Thyroid gland (tissue), 4 donors: ENCODE measurements around the gene CMTM8. TPM values are rescaled to one million over a fixed set of nuclear protein-coding genes. Genes with fewer than 3 reads are reported as not detected.

Experiments used
- DNase-seq, 2 donors: peaks; one replicate each; pipeline ENCODE4 v3.0.0-alpha.2; 2019
- H3K27ac ChIP-seq, 3 donors: fragments of 200-600 bp; sonication (generic); 1 replicate in 2 of 3; 2 replicates in 1 of 3; pipeline ENCODE4 v1.5.1; 2016 to 2019; ENCODE audit warnings: mild to moderate bottlenecking in 1 of 3, moderate library complexity in 1 of 3
- H3K27me3 ChIP-seq: fragments of 200-600 bp; sonication (generic); one replicate; pipeline ENCODE4 v1.5.1; 2019
- H3K36me3 ChIP-seq, 2 donors: fragments of 200-600 bp; sonication (generic); one replicate each; pipeline ENCODE4 v1.5.1; 2016 to 2019
- H3K4me1 ChIP-seq, 2 donors: fragments of 200-600 bp; sonication (generic); one replicate each; pipeline ENCODE4 v1.5.1; 2017 to 2019
- H3K4me3 ChIP-seq, 3 donors: fragments of 200-600 bp; sonication (generic); replicated peaks in 1 of 3; 1 replicate in 2 of 3; 2 replicates in 1 of 3; pipeline ENCODE4 v1.5.1; 2016; ENCODE audit warnings: mild to moderate bottlenecking in 1 of 3
- H3K9me3 ChIP-seq: fragments of 200-600 bp; sonication (generic); one replicate; pipeline ENCODE4 v1.5.1; 2017
- POLR2A ChIP-seq, 2 donors: fragments of 450-650 bp; IDR thresholded peaks; one replicate each; pipeline ENCODE4 v1.6.1; 2017; ENCODE audit warnings: antibody characterized with exemption in 2 of 2, mild to moderate bottlenecking in 2 of 2, moderate library complexity in 1 of 2
- WGBS, 2 donors: methylation state at CpG; one replicate each; pipeline ENCODE4 v1.1.5; 2017; 5-methylcytosine and 5-hydroxymethylcytosine counted together
- intact Hi-C: fragments of 100-400 bp; cut with DNase I; formaldehyde crosslinking; loops from one replicate; pipeline ENCODE4 v1.15.1; 2023
- total RNA-seq, 4 donors: library from RNA; depleted of rRNA; stranded (reverse); fragments of >200 nt; gene quantifications; one replicate each; pipeline ENCODE4 v1.2.3, GENCODE V29; 2016
- TF ChIP-seq, protein P1 (sequence below), 6 experiments: fragments of 200-600 bp in 3 of 6; fragments of 450-650 bp in 3 of 6; sonication (generic) in 3 of 6; IDR thresholded peaks; one replicate each; pipeline ENCODE4 v1.5.1; 2016 to 2019; ENCODE audit warnings: antibody characterized with exemption in 6 of 6, mild to moderate bottlenecking in 2 of 6, inconsistent platforms in 1 of 6, moderate library complexity in 1 of 6

CMTM8 gene
- total RNA-seq, 4 donors from 2014 or later: 6.6 to 17.3 (median 11.0) TPM

DNA sequence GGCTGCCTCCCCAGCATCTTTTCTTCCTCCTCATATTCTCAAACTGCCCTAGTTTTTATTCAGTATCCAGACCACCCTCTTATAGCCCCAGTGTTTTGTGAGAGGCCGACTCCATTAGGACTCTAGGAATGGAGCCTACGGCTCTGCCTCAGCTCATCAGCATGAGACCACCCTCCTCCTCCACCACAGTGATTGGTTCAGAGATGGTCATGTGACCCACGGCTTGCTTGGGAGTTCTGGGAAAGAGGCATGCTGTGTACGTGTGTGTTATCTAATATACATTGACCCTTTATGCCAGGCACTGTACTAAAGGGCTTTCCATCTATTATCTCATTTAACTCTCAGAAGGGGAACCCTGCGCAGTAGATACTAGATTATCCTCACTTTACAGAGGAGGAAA, 135.4 kb downstream of the CMTM8 start:
- no peak for DNase-seq
- TF ChIP-seq, protein P1, sequence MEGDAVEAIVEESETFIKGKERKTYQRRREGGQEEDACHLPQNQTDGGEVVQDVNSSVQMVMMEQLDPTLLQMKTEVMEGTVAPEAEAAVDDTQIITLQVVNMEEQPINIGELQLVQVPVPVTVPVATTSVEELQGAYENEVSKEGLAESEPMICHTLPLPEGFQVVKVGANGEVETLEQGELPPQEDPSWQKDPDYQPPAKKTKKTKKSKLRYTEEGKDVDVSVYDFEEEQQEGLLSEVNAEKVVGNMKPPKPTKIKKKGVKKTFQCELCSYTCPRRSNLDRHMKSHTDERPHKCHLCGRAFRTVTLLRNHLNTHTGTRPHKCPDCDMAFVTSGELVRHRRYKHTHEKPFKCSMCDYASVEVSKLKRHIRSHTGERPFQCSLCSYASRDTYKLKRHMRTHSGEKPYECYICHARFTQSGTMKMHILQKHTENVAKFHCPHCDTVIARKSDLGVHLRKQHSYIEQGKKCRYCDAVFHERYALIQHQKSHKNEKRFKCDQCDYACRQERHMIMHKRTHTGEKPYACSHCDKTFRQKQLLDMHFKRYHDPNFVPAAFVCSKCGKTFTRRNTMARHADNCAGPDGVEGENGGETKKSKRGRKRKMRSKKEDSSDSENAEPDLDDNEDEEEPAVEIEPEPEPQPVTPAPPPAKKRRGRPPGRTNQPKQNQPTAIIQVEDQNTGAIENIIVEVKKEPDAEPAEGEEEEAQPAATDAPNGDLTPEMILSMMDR (IDR thresholded peaks at IDR 0.05): no peak
- no peak for TF ChIP-seq POLR2A (IDR thresholded peaks at IDR 0.05)
- H3K9me3 ChIP-seq: no peaks in the 10 kb centered on the region
- no peak overlapping the region for H3K27ac ChIP-seq
- H3K4me1 ChIP-seq: peaks cover 8 to 15% of the 10 kb centered on the region in 2 donors
- intact Hi-C loops: no loop called here
- no peak overlapping the region for H3K4me3 ChIP-seq
- H3K36me3 ChIP-seq: no peaks in the 10 kb centered on the region
- no peaks in the 10 kb centered on the region for H3K27me3 ChIP-seq
- WGBS, 2 donors: 78 to 88% methylated on average over 5 of the region's 5 CpGs

DNA sequence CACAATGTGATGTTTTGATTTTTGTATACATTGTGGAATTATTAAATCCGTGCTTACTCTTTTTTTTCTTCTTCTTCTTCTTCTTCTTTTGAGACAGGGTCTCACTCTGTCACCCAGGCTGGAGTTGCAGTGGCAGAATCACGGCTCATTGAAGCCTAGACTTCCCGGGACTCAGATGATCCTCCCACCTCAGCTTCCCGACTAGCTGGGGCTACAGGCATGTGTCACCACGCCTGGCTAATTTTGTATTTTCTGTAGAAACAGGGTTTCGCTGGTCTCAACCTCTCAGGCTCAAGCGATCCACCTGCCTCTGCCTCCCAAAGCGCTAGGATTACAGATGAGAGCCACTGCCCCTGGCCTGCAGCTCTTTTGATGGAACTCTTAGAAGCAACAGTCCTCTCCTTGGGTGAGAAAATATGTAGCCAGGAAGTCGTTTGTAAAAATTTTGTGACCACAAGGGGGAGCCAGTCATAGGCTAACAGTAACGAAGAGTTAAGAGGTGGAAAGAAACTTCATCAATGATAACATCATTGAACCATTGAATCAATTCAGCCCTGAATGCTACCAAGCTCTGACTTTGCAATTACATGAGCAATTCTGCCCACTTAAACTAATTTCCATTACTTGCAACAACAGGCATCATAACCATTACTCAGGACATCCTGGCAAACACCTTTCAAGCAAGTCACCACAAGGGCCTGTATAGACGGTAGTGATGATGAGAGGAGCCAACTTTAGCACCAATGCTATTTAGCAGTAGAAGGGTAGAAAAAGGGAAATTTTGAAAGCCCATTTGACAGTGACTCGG, 136.5 kb downstream of the CMTM8 start:
- intact Hi-C loops: loop anchor here (5.0 kb wide), 1 partner anchor 92 kb away; no protein-coding TSS in a partner anchor
- no peak overlapping the region for H3K27ac ChIP-seq
- H3K27me3 ChIP-seq: no peaks in the 10 kb centered on the region
- TF ChIP-seq POLR2A (IDR thresholded peaks at IDR 0.05): no peak
- TF ChIP-seq, protein P1 (IDR thresholded peaks at IDR 0.05): peak in 5 of 6 experiments; percentile 29 to 84 (median 67)
- H3K9me3 ChIP-seq: no peaks in the 10 kb centered on the region
- WGBS, 2 donors: 40 to 46% methylated on average over 12 of the region's 12 CpGs
- H3K36me3 ChIP-seq: no peaks in the 10 kb centered on the region
- H3K4me3 ChIP-seq: no peak overlapping the region
- peaks cover 8 to 15% of the 10 kb centered on the region in 2 donors for H3K4me1 ChIP-seq
- peak; percentile 61 to 63 for DNase-seq

DNA sequence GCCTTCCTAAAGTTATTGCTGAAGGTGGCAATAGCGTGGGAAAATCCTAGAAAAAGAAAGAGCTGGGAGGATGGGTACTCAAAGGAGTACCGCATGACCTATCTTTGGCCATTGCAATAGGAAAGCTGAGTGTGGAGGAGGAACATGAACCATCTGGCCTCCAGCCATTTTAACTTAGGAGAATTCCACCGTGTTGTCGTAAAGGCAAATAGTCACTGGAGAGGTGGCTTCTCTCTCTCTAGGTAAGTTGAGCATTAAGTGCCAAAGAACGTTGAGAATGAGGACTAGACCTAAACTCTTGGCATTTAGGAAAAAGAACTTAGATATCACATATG, 137.1 kb downstream of the CMTM8 start:
- H3K4me1 ChIP-seq: peaks cover 8 to 15% of the 10 kb centered on the region in 2 donors
- 80 to 83% methylated on average over 5 of the region's 5 CpGs for WGBS, 2 donors
- intact Hi-C loops: loop anchor here (5.0 kb wide), 1 partner anchor 92 kb away; no protein-coding TSS in a partner anchor
- no peak for DNase-seq
- no peak overlapping the region for H3K4me3 ChIP-seq
- TF ChIP-seq, protein P1 (IDR thresholded peaks at IDR 0.05): no peak
- TF ChIP-seq POLR2A (IDR thresholded peaks at IDR 0.05): no peak
- H3K9me3 ChIP-seq: no peaks in the 10 kb centered on the region
- no peak overlapping the region for H3K27ac ChIP-seq
- no peaks in the 10 kb centered on the region for H3K27me3 ChIP-seq
- no peaks in the 10 kb centered on the region for H3K36me3 ChIP-seq

DNA sequence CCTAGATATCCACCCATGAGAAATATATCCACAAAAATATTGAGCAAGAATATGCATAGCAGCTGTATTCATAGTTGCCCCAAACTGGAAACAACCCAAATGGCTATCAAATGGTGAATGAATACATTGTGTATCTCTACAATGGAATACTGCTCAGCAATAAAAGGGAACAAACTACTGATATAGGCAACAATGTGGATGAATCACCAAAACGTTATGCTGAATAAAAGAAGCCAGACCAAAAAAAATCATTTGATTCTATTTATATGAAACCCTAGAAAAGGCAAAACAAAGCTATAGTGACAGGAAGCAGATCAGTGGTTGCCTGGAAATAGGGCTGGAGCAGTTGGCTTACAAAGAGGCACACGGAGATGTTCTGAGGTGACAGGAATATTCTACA, 137.6 kb downstream of the CMTM8 start:
- Histone ChIP-seq H3K36me3 (no peaks in the 10 kb centered on the region), H3K27me3 (no peaks in the 10 kb centered on the region), H3K4me3 (no peak overlapping the region), H3K27ac (no peak overlapping the region), H3K4me1 (peaks cover 8 to 14% of the 10 kb centered on the region in 2 donors), H3K9me3 (no peaks in the 10 kb centered on the region)
- WGBS, 2 donors: 73 to 74% methylated on average over 2 of the region's 2 CpGs
- intact Hi-C loops: loop anchor here (5.0 kb wide), 1 partner anchor 91 kb away; no protein-coding TSS in a partner anchor
- DNase-seq: no peak
- TF ChIP-seq, protein P1 (IDR thresholded peaks at IDR 0.05): no peak
- no peak for TF ChIP-seq POLR2A (IDR thresholded peaks at IDR 0.05)

DNA sequence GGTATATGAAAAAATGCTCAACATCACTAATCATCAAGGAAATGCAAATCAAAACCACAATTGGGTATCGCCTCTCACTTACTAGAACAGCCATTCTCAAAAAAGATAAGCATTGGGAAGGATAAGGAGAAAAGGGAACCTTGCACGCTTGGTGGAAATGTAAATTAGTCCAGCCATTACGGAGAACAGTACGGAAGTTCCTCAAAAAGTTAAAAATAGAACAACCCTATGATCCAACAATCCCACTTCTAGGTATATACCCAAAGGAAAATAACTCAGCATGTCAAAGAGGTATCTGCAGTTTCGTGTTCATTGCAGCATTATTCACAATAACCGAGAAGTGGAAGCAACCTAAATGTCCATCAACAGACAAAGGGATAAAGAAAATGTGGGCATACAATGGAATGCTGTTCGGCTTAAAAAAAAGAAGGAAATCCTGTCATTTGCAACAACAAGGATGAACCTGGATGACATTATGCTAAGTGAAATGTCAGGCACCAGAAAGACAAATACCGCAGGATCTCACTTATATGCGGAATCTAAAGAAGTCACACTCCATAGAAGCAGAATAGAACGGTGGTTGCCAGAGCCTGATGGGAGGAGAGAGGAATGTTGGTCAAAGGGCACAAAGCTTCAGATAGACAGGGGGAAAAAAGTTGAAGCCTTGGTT, 141.5 kb downstream of the CMTM8 start:
- H3K9me3 ChIP-seq: no peaks in the 10 kb centered on the region
- H3K4me3 ChIP-seq: no peak overlapping the region
- H3K27me3 ChIP-seq: no peaks in the 10 kb centered on the region
- TF ChIP-seq, protein P1 (IDR thresholded peaks at IDR 0.05): no peak
- TF ChIP-seq POLR2A (IDR thresholded peaks at IDR 0.05): no peak
- intact Hi-C loops: loop anchor here (5.0 kb wide), 1 partner anchor 87 kb away; no protein-coding TSS in a partner anchor
- no peak for DNase-seq
- peaks cover 0 to 4% of the 10 kb centered on the region in 2 donors for H3K4me1 ChIP-seq
- WGBS, 2 donors: 70 to 75% methylated on average over 10 of the region's 10 CpGs
- H3K36me3 ChIP-seq: no peaks in the 10 kb centered on the region
- H3K27ac ChIP-seq: no peak overlapping the region
